ENCODE data around the gene GP1BA.
A peak's percentile ranks its signal among the peaks of the same experiment; 100 is the strongest.
"Not testable (repeated sequence)": the region's sequence is repeated elsewhere in the genome, so short reads cannot be mapped to it uniquely, and the experiment has no call there.

The GP1BA gene

DNA sequence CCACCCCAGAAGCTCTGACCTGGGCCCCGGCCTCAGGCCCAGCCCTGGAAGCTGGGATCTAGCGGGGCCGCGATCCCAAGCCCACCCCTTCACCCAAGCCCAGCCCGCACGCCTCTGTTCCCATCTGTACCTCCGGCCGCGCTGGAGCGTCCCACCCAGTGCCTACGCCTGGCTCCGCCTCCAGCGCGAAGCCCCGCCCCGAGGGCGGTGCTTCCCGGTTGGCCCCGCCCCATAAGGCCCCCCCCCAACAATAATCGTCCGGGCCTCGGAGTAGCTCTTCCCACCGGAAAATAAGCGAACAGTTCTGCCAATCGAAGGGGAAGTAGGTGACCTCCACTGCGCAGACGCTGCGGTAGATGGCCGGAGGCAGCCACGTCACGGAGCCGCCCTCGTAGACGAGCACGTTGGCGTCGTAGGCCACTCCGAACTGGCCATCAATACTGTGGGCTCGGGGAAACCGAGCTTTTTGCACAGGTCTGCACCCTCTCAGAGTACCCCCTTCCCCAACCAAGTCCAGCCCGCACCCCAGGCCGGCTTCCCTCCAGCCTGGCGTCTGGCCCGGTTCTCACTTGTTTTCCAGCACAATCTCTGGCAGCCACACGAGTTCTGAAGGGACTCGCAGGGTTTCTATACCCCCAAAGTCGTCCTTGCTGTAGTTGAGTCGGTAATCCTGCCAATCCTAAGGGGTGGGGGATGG lies 30.3 kb upstream of the GP1BA start:
- no peak for DNase-seq

DNA sequence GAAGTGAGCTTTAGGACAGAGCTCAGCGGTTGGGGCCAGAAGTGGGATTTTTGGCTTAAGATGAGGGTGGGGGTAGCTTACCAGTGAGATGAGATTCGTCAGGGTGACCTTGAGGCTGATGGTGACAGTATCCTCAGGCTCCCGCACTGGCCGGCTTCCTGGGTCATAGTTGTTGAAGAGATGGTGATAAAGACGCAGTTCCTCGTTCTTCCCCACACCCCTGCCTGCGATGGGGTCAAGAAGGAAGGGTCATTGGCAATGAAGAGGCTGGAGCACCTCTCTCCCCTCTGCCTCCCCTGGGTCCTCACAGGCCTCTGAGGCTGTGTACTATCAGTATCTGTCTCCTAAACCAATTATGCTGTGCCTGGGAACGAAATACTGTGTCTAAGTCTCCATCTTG lies 29.5 kb upstream of the GP1BA start:
- no peak for DNase-seq

DNA sequence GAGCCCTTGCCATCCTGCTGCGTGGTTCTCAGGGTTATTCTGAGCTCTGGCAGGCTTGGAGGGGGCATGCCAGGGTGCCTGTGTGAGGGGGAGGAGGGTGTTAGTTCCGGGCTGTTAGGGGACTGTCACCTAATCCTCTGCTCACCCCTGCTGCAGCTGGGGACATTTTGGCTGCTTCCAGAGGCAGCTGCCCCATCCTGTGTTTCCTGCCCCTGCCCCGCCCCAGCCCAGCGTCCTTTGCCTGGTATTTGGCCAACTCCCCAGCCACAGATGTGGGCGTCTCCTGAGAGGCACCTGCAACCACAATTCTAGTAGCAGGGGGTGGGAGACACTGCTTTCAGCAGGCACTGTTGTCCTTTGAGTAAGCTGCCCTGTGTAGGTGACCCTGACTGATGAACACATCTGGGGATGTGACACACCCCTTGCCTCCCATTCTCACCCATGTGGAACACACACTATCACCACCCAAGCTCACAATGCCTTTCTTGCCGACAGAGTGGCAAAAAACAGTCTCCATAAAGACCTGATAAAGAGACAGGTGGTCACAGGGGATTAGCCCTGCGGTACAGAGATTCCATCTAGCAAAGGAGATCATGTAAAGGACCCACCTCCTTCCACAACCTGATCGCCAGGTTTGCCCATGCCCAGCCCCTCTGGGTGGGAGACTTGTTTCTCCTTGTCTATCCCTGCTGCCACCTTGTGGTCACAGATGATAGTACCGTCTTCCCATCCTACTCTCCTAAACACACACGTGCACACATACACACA lies 28.8 kb upstream of the GP1BA start, which contains the start of gene CHRNE:
CHRNE (minus strand) TSS at position 48 of the 768 bp plus-strand sequence; CDS start at position 13, 35 bp downstream.
- DNase-seq, result peak; percentile 70

DNA sequence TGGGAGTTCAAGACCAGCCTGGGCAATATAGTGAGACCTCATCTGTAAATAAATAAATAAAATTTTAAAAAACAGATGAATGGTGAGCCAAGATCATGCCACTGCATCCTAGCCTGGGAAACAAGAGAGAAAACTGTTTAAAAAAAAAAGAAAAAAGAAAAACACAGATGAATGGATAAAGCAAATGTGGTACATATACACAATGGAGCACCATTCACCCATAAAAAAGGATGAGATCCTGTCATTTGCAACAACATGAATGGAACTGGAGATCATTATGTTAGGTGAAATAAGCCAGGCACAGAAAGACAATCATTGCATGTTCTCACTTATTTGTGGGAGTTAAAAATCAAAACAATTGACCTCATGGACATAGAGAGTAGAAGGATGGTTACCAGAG lies 25.4 kb upstream of the GP1BA start:
- DNase-seq, result not testable (repeated sequence)

DNA sequence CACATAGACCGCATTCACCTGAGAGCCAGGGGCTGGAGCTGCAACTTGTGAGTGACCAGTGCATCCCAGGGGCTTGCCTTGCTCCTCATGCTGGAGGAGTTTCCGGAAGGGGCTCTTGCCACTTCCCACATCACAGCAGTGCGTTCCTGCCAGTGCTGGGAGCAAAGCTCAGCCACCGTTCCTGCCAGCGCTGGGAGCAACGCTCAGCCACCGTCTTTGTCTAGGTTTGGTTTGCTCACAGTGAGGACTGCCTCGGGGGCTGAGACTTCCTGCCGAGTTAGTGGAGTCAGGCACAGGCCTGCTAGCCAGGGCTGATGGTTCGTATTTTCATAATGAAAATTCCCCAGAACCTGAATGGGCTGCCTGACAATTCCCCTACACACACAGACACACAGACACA lies 23.8 kb upstream of the GP1BA start:
- DNase-seq, result no peak

DNA sequence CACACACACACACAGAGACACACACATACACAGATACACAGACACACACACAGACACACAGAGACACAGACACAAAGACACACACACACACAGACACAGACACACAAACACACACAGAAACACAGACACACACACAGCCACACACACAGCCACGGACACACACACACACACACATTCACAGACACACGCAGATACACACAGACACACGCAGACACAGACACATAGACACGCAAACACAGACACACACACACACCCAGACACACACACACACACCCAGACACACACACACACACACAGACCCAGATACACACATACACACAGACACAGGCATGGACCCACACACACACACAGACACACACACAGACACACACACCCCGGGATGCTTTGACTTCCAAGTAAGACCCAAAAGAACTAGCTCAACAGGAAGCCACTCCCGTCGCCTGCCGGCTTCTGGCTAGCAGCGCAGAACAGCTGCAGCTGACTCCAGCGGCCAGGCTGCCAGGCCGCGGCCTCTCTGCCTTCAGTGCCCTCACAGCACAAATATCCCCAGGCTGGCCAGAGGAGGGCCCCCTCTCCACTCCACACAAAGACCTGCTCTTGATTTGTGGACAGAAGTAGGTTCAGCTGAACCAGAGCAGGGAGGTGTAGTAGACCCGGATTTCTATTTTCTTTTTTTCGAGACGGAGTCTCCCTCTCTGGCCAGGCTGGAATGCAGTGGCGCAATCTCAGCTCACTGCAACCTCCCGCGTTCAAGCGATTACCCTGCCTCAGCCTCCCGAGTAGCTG lies 23.2 kb upstream of the GP1BA start:
- peak; percentile 46 for DNase-seq

DNA sequence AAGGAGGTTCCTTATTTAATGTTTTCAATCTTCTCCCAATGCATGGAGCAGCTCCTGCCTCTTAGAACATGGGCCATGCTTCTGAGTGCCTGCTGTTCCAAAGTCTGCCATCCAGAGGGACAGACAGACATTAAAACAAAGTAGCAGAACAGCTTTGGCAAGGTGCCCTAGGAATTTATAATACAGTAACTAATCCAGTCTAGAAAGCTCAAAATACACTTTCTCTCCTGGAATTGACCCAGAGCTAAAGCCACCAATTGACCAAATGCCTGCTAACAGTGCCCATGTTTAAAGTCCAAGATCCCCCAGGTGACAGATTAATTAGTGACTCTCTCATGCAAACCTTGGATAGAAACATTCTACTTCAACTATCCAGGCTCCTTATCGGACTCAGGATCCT lies 18.1 kb upstream of the GP1BA start:
- no peak for DNase-seq

DNA sequence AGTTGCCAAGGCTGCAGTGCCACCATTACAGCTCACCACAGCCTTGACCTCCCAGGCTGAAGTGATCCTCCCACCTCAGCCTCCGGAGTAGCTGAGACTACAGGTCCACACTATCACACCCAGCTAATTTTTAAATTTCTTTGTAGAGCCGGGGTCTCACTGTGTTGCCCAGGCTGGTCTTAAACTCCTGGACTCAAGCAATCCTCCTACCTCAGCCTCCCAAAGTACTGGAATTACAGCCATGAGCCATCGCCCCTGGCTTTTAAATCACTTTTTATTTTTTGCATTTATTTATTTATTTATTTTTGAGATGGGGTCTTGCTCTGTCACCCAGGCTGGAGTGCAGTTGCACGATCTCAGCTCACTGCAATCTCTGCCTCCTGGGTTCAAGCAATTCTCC lies 17.5 kb upstream of the GP1BA start:
- not testable (repeated sequence) for DNase-seq

DNA sequence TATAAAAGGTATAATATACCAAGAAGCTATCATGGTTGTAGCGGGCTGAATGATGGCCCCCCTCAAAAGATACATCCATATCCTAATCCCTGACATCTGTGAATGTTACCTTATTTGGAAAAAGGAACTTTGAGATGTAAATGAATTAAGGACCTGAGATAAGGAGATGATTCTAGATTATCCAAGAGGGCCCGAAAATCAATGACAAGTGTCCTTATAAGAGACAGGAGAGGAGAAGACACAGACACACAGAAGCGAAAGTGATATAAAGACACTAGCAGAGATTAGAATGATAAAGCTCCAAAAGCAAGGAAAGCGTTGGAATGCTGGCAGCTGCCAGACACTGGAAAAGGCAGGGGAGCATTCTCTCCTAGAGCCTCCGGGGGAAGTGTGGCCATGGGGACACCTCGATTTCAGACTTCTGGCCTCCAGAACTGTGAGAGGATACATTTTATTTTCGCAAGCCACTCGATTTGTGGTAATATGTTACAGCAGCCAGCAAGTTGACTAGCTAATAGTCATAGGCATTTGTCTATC lies 12.5 kb upstream of the GP1BA start:
- DNase-seq, result no peak

DNA sequence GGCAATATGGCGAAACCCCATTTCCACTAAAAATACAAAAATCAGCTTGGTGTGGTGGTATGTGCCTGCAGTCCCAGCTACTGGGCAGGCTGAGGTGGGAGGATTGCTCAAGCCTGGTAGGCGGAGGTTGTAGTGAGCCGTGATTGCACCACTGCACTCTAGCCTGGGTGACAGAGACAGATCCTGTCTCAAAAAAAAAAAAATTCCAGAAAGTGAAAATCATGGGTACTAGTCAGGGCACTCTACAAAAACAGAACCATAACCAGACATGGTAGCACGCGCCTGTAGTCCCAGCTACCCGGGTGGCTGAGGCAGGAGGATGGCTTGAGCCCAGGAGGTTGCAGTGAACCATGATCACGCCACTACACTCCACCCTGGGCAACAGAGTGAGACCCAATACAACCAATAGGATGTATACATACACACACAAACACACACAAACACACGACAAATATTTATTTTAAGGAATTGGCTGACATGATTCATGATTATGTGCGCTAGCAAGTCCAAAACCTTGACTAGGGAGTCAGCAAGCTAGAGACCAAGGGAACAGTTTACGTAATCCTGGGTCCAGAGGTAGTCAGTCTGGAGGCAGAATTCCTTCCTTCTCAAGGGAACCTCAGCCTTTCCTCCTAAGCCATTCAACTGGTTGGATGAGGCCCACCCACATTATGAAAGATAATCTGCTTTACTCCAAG lies 11.6 kb upstream of the GP1BA start:
- DNase-seq, result no peak

DNA sequence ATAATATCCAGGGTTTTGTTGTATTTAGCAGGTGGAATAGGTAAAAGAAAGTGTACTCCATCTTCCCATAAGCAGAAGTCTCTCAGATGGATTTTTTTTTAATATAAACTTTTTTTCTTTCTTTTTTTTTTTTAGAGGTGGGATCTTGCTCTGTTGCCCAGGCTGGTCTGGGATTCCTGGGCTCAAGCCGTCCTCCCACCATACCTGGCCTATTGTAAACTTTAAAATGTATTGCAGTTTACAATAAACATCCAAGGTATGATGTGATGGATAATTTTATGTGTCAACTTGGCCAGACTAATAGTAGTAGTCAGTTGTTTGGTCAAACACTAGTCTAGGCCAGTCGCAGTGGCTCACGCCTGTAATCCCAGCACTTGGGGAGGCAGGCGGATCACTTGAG lies 10.8 kb upstream of the GP1BA start:
- DNase-seq, result no peak

DNA sequence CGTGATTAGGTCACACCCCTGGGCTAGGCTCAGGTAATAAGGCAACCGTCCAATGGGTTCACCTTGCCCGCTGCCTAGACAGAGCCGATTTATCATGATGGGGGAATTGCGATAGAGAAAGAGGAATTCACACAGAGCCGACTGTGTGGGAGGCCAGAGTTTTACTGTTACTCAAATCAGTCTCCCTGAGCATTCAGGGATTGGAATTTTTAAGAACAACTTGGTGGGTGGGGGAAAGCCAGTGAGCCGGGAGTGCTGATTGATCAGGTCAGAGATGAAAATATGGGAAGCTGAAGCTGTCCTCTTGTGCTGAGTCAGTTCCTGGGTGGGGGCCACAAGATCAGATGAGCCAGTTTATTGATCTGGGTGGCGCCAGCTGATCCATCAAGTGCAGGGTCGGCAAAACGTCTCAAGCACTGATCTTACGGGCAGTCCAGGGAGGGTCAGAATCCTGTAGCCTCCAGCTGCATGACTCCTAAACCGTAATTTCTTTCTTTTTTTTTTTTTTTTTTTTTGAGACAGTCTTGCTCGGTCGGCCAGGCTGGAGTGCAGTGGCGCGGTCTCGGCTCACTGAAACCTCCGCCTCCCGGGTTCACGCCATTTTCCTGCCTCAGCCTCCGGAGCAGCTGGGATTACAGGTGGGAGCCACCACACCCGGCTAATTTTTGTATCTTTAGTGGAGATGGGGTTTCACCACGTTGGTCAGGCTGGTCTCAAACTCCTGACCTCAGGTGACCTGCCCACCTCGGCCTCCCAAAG lies 5.3 kb upstream of the GP1BA start:
- DNase-seq, result not testable (repeated sequence)

DNA sequence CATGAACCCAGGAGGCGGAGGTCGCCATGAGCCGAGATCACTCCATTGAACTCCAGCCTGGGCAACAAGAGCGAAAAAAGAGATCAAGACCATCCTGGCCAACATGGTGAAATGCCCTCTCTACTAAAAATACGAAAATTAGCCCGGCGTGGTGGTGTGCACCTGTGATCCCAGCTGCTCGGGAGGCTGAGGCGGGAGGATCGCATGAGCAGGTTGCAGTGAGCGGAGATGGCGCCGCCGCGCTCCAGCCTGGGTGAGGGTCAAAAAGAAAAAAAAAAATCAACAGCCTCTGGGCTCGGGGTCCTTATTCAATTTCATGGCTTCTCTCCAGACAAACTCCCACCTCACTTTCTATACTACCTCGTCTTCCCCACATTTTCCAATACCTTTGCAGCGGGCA lies 3.2 kb upstream of the GP1BA start:
- no peak for DNase-seq

DNA sequence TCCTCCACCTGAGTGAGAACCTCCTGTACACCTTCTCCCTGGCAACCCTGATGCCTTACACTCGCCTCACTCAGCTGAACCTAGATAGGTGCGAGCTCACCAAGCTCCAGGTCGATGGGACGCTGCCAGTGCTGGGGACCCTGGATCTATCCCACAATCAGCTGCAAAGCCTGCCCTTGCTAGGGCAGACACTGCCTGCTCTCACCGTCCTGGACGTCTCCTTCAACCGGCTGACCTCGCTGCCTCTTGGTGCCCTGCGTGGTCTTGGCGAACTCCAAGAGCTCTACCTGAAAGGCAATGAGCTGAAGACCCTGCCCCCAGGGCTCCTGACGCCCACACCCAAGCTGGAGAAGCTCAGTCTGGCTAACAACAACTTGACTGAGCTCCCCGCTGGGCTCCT lies 679 bp downstream of the GP1BA start:
- no peak for DNase-seq

DNA sequence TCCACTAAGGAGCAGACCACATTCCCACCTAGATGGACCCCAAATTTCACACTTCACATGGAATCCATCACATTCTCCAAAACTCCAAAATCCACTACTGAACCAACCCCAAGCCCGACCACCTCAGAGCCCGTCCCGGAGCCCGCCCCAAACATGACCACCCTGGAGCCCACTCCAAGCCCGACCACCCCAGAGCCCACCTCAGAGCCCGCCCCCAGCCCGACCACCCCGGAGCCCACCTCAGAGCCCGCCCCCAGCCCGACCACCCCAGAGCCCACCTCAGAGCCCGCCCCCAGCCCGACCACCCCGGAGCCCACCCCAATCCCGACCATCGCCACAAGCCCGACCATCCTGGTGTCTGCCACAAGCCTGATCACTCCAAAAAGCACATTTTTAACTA lies 1.6 kb downstream of the GP1BA start:
- no peak for DNase-seq

DNA sequence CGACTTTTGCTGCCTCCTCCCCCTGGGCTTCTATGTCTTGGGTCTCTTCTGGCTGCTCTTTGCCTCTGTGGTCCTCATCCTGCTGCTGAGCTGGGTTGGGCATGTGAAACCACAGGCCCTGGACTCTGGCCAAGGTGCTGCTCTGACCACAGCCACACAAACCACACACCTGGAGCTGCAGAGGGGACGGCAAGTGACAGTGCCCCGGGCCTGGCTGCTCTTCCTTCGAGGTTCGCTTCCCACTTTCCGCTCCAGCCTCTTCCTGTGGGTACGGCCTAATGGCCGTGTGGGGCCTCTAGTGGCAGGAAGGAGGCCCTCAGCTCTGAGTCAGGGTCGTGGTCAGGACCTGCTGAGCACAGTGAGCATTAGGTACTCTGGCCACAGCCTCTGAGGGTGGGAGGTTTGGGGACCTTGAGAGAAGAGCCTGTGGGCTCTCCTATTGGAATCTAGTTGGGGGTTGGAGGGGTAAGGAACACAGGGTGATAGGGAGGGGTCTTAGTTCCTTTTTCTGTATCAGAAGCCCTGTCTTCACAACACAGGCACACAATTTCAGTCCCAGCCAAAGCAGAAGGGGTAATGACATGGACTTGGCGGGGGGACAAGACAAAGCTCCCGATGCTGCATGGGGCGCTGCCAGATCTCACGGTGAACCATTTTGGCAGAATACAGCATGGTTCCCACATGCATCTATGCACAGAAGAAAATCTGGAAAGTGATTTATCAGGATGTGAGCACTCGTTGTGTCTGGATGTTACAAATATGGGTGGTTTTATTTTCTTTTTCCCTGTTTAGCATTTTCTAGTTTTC lies 2.3 kb downstream of the GP1BA start:
- DNase-seq, result no peak

DNA sequence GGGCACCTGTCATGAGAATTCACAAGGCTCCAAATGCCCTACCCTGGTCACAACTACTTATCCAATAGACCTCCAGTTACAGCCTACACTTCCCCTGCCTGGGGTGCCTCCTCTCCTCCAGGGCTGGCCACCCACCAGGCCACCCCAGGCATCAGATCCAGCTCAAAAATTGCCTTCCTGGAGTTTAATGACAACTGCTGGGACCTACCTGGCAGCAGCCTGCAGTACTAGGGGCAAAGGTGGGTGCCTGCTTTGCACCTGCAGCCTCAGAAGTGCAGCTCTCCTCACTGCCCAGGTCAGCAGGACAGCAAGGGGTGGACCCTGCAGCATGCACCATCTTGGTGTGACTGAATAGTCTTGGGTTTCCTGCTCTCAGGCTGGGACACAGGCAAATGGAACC lies 3.6 kb downstream of the GP1BA start:
- DNase-seq, result no peak

DNA sequence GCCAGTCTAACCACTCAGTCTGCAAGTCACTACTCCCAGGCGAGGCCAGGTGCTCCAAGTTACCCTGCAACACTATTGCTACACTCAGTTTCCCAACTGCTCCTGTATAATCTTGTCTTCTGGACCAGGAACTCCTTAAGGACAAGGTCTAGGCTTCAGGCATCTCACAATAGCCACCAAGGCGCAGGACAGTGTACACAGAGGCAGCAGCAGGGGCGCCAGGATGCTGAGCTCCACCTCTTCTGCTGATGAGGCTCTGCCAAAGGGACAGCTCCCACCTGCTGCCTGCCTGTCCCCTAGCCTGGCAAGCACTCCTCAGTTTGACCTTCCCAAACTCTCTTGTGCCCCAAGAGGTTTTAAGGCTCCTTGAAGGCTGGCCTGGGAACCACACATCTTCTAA lies 4.4 kb downstream of the GP1BA start:
- no peak for DNase-seq

DNA sequence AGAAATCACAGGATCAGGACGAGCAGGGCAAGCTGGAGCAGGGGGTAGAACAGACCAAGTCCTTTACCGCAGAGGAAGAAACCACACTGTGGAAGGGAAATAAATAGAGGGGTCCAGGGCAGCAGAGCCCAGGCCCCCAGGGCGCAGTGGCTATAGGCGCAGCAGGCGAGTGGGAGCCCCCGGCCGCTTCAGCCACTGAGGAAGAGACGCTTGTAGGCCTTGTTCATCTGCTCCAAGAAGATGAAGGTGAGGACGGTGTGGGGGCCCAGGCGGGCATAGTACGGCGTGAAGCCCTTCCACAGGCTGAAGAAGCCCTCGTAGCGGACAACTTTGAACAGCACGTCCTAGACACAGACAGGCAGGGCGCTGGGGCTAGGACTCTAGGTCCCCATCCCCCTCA lies 5.5 kb downstream of the GP1BA start:
- DNase-seq, result no peak

DNA sequence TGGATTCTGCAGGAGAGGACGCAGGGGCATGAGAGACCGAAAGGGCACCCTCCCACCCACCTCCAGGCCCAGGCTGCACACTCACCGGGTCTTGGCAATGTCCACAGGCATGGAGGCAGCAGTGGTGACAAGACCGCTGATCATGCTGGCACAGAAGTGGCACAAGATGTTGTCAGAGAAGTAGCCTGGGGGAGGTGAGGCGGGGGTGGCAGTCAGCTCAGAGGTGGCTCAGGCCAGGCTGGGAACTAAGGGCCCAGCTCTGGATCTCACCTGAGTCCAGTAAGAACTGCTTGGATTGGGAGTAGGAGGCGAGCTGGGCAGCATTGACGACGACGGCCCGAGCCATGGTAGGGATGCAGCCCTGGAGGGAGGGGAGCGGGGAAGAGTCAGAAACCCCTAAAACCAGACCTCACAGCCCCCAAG lies 6.0 kb downstream of the GP1BA start:
- no peak for DNase-seq

All from NCI-H345 (cell line).